ENCODE data around the gene PIK3CA. TPM values are rescaled to one million over a fixed set of nuclear protein-coding genes. Genes with fewer than 3 reads are reported as not detected.

PIK3CA gene
- total RNA-seq, 2 experiments from 2014 or later, result 9.0 to 17.8 TPM

DNA sequence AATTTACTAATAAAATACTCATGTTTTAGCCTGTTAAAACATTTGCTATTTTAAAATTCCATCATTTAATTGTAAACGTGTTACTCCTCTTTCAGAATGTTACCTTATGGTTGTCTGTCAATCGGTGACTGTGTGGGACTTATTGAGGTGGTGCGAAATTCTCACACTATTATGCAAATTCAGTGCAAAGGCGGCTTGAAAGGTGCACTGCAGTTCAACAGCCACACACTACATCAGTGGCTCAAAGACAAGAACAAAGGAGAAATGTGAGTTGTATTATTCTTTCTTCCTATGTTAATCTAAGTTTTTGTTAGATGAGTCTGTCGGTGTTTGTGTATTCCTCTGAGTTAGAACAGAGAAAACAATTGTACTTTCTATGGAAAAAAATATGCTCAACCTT, 81.0 kb downstream of the PIK3CA start:
- H3K4me3 ChIP-seq (ENCODE audit: low read depth, low read length, poor library complexity, severe bottlenecking), result no peak overlapping the region
- TF ChIP-seq EZH2phosphoT487 (IDR thresholded peaks at IDR 0.05; ENCODE audit: borderline replicate concordance, low read depth, low read length), result no peak
- H3K4me2 ChIP-seq (ENCODE audit: low read length), result no peak overlapping the region
- H3K4me1 ChIP-seq (ENCODE audit: insufficient read depth, low read length, poor library complexity, severe bottlenecking), result no peaks in the 10 kb centered on the region
- no peaks in the 10 kb centered on the region for H3K79me2 ChIP-seq (ENCODE audit: insufficient read depth, low read depth, low read length)
- no peak overlapping the region for H2AFZ ChIP-seq (ENCODE audit: low read length)
- peaks cover 32% of the 10 kb centered on the region for H3K36me3 ChIP-seq (ENCODE audit: insufficient read depth, low read length)
- no TSS peak for BruUV-seq (replicated peaks)
- ChIA-PET CTCF (ENCODE audit: unreplicated experiment) (no interaction called here), POLR2A (no interaction called here)
- no peaks in the 10 kb centered on the region for H3K9me2 ChIP-seq (ENCODE audit: insufficient read depth, low read length)
- DNase-seq (ENCODE audit: low spot score), result no peak
- H4K20me1 ChIP-seq (ENCODE audit: insufficient read depth, low read length), result no peaks in the 10 kb centered on the region
- intact Hi-C loops (cut with micrococcal nuclease; ENCODE audit: unreplicated experiment), result no loop called here
- no peak overlapping the region for H3K27ac ChIP-seq (ENCODE audit: low read depth, low read length, poor library complexity, severe bottlenecking)
- H3K9me3 ChIP-seq (ENCODE audit: low read length), result no peaks in the 10 kb centered on the region

DNA sequence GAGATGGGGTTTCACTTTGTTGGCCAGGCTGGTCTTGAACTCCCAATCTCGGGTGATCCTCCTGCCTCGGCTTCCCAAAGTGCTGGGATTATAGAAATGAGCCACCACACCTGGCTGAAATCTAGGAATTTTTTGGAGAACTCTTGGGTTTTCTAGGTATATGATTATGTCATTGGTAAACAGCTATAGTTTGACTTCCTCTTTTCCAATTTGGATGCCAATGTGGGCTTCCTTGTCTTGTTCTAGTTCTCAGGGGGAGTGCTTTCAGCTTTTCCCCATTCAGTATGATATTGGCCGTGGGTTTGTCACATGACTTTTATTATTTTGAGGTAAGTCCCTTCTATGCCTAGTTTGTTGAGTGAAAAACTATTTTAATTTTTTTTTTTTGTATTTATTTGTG, 84.9 kb downstream of the PIK3CA start:
- BruUV-seq (replicated peaks), result no TSS peak
- ChIA-PET CTCF (ENCODE audit: unreplicated experiment) (no interaction called here), POLR2A (interaction anchor here (0.6 to 1.7 kb wide), 6 partner anchors 8 to 145 kb away, joined by 3 to 12 read pairs (median 4); no protein-coding TSS in a partner anchor)
- Histone ChIP-seq H2AFZ (ENCODE audit: low read length) (no peak overlapping the region), H3K27ac (ENCODE audit: low read depth, low read length, poor library complexity, severe bottlenecking) (no peak overlapping the region), H3K9me3 (ENCODE audit: low read length) (no peaks in the 10 kb centered on the region), H3K4me1 (ENCODE audit: insufficient read depth, low read length, poor library complexity, severe bottlenecking) (no peaks in the 10 kb centered on the region), H4K20me1 (ENCODE audit: insufficient read depth, low read length) (no peaks in the 10 kb centered on the region), H3K4me2 (ENCODE audit: low read length) (no peak overlapping the region), H3K36me3 (ENCODE audit: insufficient read depth, low read length) (peaks cover 13% of the 10 kb centered on the region), H3K79me2 (ENCODE audit: insufficient read depth, low read depth, low read length) (no peaks in the 10 kb centered on the region), H3K9me2 (ENCODE audit: insufficient read depth, low read length) (no peaks in the 10 kb centered on the region), H3K4me3 (ENCODE audit: low read depth, low read length, poor library complexity, severe bottlenecking) (no peak overlapping the region)
- intact Hi-C loops (cut with micrococcal nuclease; ENCODE audit: unreplicated experiment), result no loop called here
- DNase-seq (ENCODE audit: low spot score), result no peak
- TF ChIP-seq EZH2phosphoT487 (IDR thresholded peaks at IDR 0.05; ENCODE audit: borderline replicate concordance, low read depth, low read length), result no peak

DNA sequence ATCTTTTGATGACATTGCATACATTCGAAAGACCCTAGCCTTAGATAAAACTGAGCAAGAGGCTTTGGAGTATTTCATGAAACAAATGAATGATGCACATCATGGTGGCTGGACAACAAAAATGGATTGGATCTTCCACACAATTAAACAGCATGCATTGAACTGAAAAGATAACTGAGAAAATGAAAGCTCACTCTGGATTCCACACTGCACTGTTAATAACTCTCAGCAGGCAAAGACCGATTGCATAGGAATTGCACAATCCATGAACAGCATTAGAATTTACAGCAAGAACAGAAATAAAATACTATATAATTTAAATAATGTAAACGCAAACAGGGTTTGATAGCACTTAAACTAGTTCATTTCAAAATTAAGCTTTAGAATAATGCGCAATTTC, 86.0 kb downstream of the PIK3CA start:
- Histone ChIP-seq H3K79me2 (ENCODE audit: insufficient read depth, low read depth, low read length) (no peaks in the 10 kb centered on the region), H3K4me3 (ENCODE audit: low read depth, low read length, poor library complexity, severe bottlenecking) (no peak overlapping the region), H3K9me2 (ENCODE audit: insufficient read depth, low read length) (no peaks in the 10 kb centered on the region), H3K4me2 (ENCODE audit: low read length) (no peak overlapping the region), H3K4me1 (ENCODE audit: insufficient read depth, low read length, poor library complexity, severe bottlenecking) (no peaks in the 10 kb centered on the region), H3K36me3 (ENCODE audit: insufficient read depth, low read length) (peaks cover 13% of the 10 kb centered on the region), H2AFZ (ENCODE audit: low read length) (no peak overlapping the region), H3K27ac (ENCODE audit: low read depth, low read length, poor library complexity, severe bottlenecking) (no peak overlapping the region), H3K9me3 (ENCODE audit: low read length) (no peaks in the 10 kb centered on the region), H4K20me1 (ENCODE audit: insufficient read depth, low read length) (no peaks in the 10 kb centered on the region)
- TF ChIP-seq EZH2phosphoT487 (IDR thresholded peaks at IDR 0.05; ENCODE audit: borderline replicate concordance, low read depth, low read length), result no peak
- TF ChIP-seq, protein P1, sequence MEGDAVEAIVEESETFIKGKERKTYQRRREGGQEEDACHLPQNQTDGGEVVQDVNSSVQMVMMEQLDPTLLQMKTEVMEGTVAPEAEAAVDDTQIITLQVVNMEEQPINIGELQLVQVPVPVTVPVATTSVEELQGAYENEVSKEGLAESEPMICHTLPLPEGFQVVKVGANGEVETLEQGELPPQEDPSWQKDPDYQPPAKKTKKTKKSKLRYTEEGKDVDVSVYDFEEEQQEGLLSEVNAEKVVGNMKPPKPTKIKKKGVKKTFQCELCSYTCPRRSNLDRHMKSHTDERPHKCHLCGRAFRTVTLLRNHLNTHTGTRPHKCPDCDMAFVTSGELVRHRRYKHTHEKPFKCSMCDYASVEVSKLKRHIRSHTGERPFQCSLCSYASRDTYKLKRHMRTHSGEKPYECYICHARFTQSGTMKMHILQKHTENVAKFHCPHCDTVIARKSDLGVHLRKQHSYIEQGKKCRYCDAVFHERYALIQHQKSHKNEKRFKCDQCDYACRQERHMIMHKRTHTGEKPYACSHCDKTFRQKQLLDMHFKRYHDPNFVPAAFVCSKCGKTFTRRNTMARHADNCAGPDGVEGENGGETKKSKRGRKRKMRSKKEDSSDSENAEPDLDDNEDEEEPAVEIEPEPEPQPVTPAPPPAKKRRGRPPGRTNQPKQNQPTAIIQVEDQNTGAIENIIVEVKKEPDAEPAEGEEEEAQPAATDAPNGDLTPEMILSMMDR (conservative IDR thresholded peaks at IDR 0.05; ENCODE audit: low read length), result no peak
- ChIA-PET POLR2A (interaction anchor here (0.5 to 1.7 kb wide), 4 partner anchors 9 to 238 kb away, joined by 4 to 12 read pairs (median 4); no protein-coding TSS in a partner anchor), CTCF (ENCODE audit: unreplicated experiment) (no interaction called here)
- no peak for DNase-seq (ENCODE audit: low spot score)
- TSS peak; percentile 53 for BruUV-seq (replicated peaks)
- intact Hi-C loops (cut with micrococcal nuclease; ENCODE audit: unreplicated experiment), result no loop called here

All from OCI-LY7 (cell line).